Mesendoderm (in vitro differentiated cells): ENCODE results near the gene RNLS. TPM values are rescaled to one million over a fixed set of nuclear protein-coding genes. Genes with fewer than 3 reads are reported as not detected.

Source experiments
- DNase-seq: peaks from one replicate; pipeline ENCODE4 v3.0.0; 2013
- H2AK5ac ChIP-seq: 2 replicates; pipeline ENCODE4 v1.6.1; 2013; ENCODE audit warnings: low read length, inconsistent platforms
- H2BK120ac ChIP-seq: 2 replicates; pipeline ENCODE4 v1.6.1; 2013; ENCODE audit warnings: low read depth, mild to moderate bottlenecking, low read length, moderate library complexity, mixed read lengths
- H2BK15ac ChIP-seq: replicated peaks from 2 replicates; pipeline ENCODE4 v1.6.1; 2013; ENCODE audit warnings: low read depth, mild to moderate bottlenecking, moderate library complexity
- H2BK5ac ChIP-seq: 2 replicates; pipeline ENCODE4 v1.6.1; 2013; ENCODE audit warnings: low read length, inconsistent platforms
- H3K18ac ChIP-seq: 2 replicates; pipeline ENCODE4 v1.6.1; 2013; ENCODE audit warnings: mild to moderate bottlenecking, low read length, mixed read lengths
- H3K23ac ChIP-seq: one replicate; pipeline ENCODE4 v1.6.1; 2013; ENCODE audit warnings: low read length
- H3K27ac ChIP-seq: 2 replicates; pipeline ENCODE4 v1.5.1; 2013; ENCODE audit warnings: low read depth, mild to moderate bottlenecking, inconsistent platforms, low read length, moderate library complexity
- H3K27me3 ChIP-seq: 2 replicates; pipeline ENCODE4 v1.6.1; 2013; ENCODE audit warnings: low read length, control low read depth, mild to moderate bottlenecking, inconsistent platforms; ENCODE audit not compliant: insufficient read depth, poor library complexity
- H3K36me3 ChIP-seq: 2 replicates; pipeline ENCODE4 v1.6.1; 2013; ENCODE audit warnings: low read length, inconsistent platforms; ENCODE audit not compliant: control insufficient read depth, insufficient read depth
- H3K4ac ChIP-seq: one replicate; pipeline ENCODE4 v1.6.1; 2013; ENCODE audit warnings: low read depth, mild to moderate bottlenecking, low read length, moderate library complexity
- H3K4me1 ChIP-seq: 2 replicates; pipeline ENCODE4 v1.6.1; 2013; ENCODE audit warnings: low read depth, low read length, inconsistent platforms; ENCODE audit not compliant: control insufficient read depth
- H3K4me2 ChIP-seq: 2 replicates; pipeline ENCODE4 v1.6.1; 2013; ENCODE audit warnings: low read length
- H3K4me3 ChIP-seq: 2 replicates; pipeline ENCODE4 v1.5.1; 2013; ENCODE audit warnings: mild to moderate bottlenecking, low read length
- H3K56ac ChIP-seq: one replicate; pipeline ENCODE4 v1.6.1; 2013; ENCODE audit warnings: low read length
- H3K79me1 ChIP-seq: 2 replicates; pipeline ENCODE4 v1.6.1; 2013; ENCODE audit warnings: low read length, inconsistent platforms
- H3K79me2 ChIP-seq: 2 replicates; pipeline ENCODE4 v1.6.1; 2013; ENCODE audit warnings: mild to moderate bottlenecking, low read length; ENCODE audit not compliant: control insufficient read depth, insufficient read depth
- H3K9ac ChIP-seq: 2 replicates; pipeline ENCODE4 v1.6.1; 2013; ENCODE audit warnings: low read length, inconsistent platforms
- H4K5ac ChIP-seq: one replicate; pipeline ENCODE4 v1.6.1; 2013; ENCODE audit warnings: low read length
- H4K8ac ChIP-seq: one replicate; pipeline ENCODE4 v1.6.1; 2013; ENCODE audit warnings: low read depth, mild to moderate bottlenecking, control low read depth, low read length, moderate library complexity
- WGBS: extraction: QIAGEN DNeasy Blood & Tissue Kit; methylation state at CpG from one replicate; pipeline ENCODE4 v1.1.7; 2013; ENCODE audit warnings: low lambda C conversion rate, missing lambda C conversion rate; ENCODE audit not compliant: insufficient coverage; ENCODE audit errors: extremely low coverage; 5-methylcytosine and 5-hydroxymethylcytosine counted together
- polyA plus RNA-seq, 2 experiments: library from polyadenylated mRNA; stranded (reverse); fragments of 200-250 nt; gene quantifications; one replicate each; pipeline ENCODE4 v1.2.3, GENCODE V29; 2013

RNLS gene
- 6.7 TPM for polyA plus RNA-seq (2013, experiment 1 of 2)
- 6.6 TPM for polyA plus RNA-seq (2013, experiment 2 of 2)

- H3K23ac ChIP-seq: peak within 1 kb of the TSS; percentile 83
- no peak within 1 kb of the TSS for H2AK5ac ChIP-seq
- peak within 1 kb of the TSS; percentile 63 for H3K4ac ChIP-seq
- no peaks in the 10 kb centered on the region for H3K4me1 ChIP-seq
- H3K4me3 ChIP-seq: peak within 1 kb of the TSS; percentile 65
- peak; percentile 78 for DNase-seq
- no peaks in the 10 kb centered on the region for H3K27me3 ChIP-seq
- peak within 1 kb of the TSS; percentile 88 for H3K18ac ChIP-seq
- no peaks in the 10 kb centered on the region for H3K79me1 ChIP-seq
- peak within 1 kb of the TSS; percentile 66 for H2BK120ac ChIP-seq
- WGBS: no CpG with 5 or more reads among the region's 63 CpGs
- peak within 1 kb of the TSS; percentile 92 for H3K56ac ChIP-seq
- H4K5ac ChIP-seq: no peak within 1 kb of the TSS
- no peaks in the 10 kb centered on the region for H3K79me2 ChIP-seq
- H3K4me2 ChIP-seq: peak within 1 kb of the TSS; percentile 70
- no peaks in the 10 kb centered on the region for H3K36me3 ChIP-seq
- peak within 1 kb of the TSS; percentile 86 for H2BK15ac ChIP-seq
- H4K8ac ChIP-seq: peak within 1 kb of the TSS; percentile 57
- H3K9ac ChIP-seq: peak within 1 kb of the TSS; percentile 83
- H3K27ac ChIP-seq: peak within 1 kb of the TSS; percentile 68
- H2BK5ac ChIP-seq: peak within 1 kb of the TSS; percentile 17
These were observed at the start of gene RNLS for GRCh38 chr10:88582806-88583583. RNLS (minus strand) TSS chr10:88583318.

- H3K4me1 ChIP-seq: no peaks in the 10 kb centered on the region
- no peak overlapping the region for H3K56ac ChIP-seq
- H3K36me3 ChIP-seq: no peaks in the 10 kb centered on the region
- no peak overlapping the region for H3K4me3 ChIP-seq
- H3K9ac ChIP-seq: no peak overlapping the region
- H2BK5ac ChIP-seq: no peak overlapping the region
- H3K18ac ChIP-seq: no peak overlapping the region
- H2BK120ac ChIP-seq: no peak overlapping the region
- H3K4ac ChIP-seq: no peak overlapping the region
- H4K8ac ChIP-seq: no peak overlapping the region
- H3K27ac ChIP-seq: no peak overlapping the region
- no peak for DNase-seq
- no peak overlapping the region for H3K23ac ChIP-seq
- H4K5ac ChIP-seq: no peak overlapping the region
- no peak overlapping the region for H3K4me2 ChIP-seq
- no peak overlapping the region for H2BK15ac ChIP-seq
- H3K79me1 ChIP-seq: no peaks in the 10 kb centered on the region
- no peak overlapping the region for H2AK5ac ChIP-seq
- no peaks in the 10 kb centered on the region for H3K79me2 ChIP-seq
- H3K27me3 ChIP-seq: no peaks in the 10 kb centered on the region
These were observed 41.7 kb upstream of the RNLS start for GRCh38 chr10:88624840-88625239.

- Histone ChIP-seq H3K36me3 (no peaks in the 10 kb centered on the region), H2BK5ac (no peak overlapping the region), H3K18ac (no peak overlapping the region), H4K5ac (no peak overlapping the region), H3K4me1 (no peaks in the 10 kb centered on the region), H3K79me1 (no peaks in the 10 kb centered on the region), H3K56ac (no peak overlapping the region), H3K4me3 (no peak overlapping the region), H3K27me3 (no peaks in the 10 kb centered on the region), H3K23ac (no peak overlapping the region), H4K8ac (no peak overlapping the region), H2AK5ac (no peak overlapping the region), H3K9ac (no peak overlapping the region), H3K27ac (no peak overlapping the region), H3K4ac (no peak overlapping the region), H3K79me2 (no peaks in the 10 kb centered on the region), H2BK15ac (no peak overlapping the region), H2BK120ac (no peak overlapping the region), H3K4me2 (no peak overlapping the region)
- no CpG with 5 or more reads among the region's 2 CpGs for WGBS
- no peak for DNase-seq
These were observed 40.7 kb upstream of the RNLS start for GRCh38 chr10:88623835-88624234.

GRCh38 chr10:88620441-88620840 lies 37.3 kb upstream of the RNLS start:
- no peaks in the 10 kb centered on the region for H3K79me1 ChIP-seq

GRCh38 chr10:88618496-88618895 lies 35.4 kb upstream of the RNLS start:
- H3K4me3 ChIP-seq: no peak overlapping the region
- H3K27ac ChIP-seq: no peak overlapping the region
- DNase-seq: no peak
- no peak overlapping the region for H3K9ac ChIP-seq
- H3K4me2 ChIP-seq: no peak overlapping the region
- H2BK5ac ChIP-seq: no peak overlapping the region
- no peaks in the 10 kb centered on the region for H3K4me1 ChIP-seq
- no peak overlapping the region for H3K4ac ChIP-seq
- H3K79me2 ChIP-seq: no peaks in the 10 kb centered on the region
- H3K27me3 ChIP-seq: no peaks in the 10 kb centered on the region
- H2AK5ac ChIP-seq: no peak overlapping the region
- no peak overlapping the region for H2BK120ac ChIP-seq
- no CpG with 5 or more reads among the region's 1 CpG for WGBS
- H3K56ac ChIP-seq: no peak overlapping the region
- H3K23ac ChIP-seq: no peak overlapping the region
- no peaks in the 10 kb centered on the region for H3K36me3 ChIP-seq
- no peak overlapping the region for H3K18ac ChIP-seq
- no peak overlapping the region for H4K8ac ChIP-seq
- no peak overlapping the region for H4K5ac ChIP-seq
- H3K79me1 ChIP-seq: no peaks in the 10 kb centered on the region
- no peak overlapping the region for H2BK15ac ChIP-seq

More at GRCh38 chr10:88620441-88620840, 37.3 kb upstream of the RNLS start:
- Histone ChIP-seq H3K4me2 (no peak overlapping the region), H4K5ac (no peak overlapping the region), H3K4me1 (no peaks in the 10 kb centered on the region), H3K18ac (no peak overlapping the region), H3K27ac (no peak overlapping the region), H3K79me2 (no peaks in the 10 kb centered on the region), H3K27me3 (no peaks in the 10 kb centered on the region), H3K9ac (no peak overlapping the region), H2BK5ac (no peak overlapping the region), H2BK120ac (no peak overlapping the region), H2BK15ac (no peak overlapping the region), H3K23ac (no peak overlapping the region), H3K36me3 (no peaks in the 10 kb centered on the region), H2AK5ac (no peak overlapping the region), H3K56ac (no peak overlapping the region), H3K4ac (no peak overlapping the region), H4K8ac (no peak overlapping the region), H3K4me3 (no peak overlapping the region)
- DNase-seq: no peak
- no CpG with 5 or more reads among the region's 1 CpG for WGBS
